ENCODE measurements around the gene LRRC28.

The LRRC28 gene

DNA sequence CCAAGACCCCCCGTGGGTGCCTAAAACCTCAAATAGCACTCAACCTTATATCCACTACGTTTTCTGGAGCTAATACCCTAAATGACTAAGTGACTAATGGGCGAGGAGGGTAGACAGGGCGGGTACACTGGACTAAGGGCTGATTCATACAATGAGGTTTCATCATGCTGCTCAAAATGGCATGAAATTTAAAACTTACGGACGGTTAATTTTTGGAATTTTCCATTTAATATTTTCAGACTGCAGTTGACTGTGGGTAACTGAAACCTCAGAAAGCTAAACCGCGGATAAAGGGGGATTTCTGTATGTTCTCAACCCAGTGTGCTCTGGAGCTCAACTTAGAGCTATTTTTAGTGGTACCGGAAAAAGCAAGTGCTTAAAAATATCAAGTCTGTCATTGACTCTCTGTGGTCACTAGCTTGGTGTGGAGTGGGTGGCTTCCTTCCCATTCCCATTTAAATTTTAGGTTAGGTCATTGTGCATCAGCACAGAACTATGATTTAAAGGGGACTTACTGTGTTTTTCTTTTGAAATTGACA is 72.9 kb downstream of the LRRC28 start:
- intact Hi-C loops (cut with DNase I; ENCODE audit: low total_unique reads), result no loop called here

DNA sequence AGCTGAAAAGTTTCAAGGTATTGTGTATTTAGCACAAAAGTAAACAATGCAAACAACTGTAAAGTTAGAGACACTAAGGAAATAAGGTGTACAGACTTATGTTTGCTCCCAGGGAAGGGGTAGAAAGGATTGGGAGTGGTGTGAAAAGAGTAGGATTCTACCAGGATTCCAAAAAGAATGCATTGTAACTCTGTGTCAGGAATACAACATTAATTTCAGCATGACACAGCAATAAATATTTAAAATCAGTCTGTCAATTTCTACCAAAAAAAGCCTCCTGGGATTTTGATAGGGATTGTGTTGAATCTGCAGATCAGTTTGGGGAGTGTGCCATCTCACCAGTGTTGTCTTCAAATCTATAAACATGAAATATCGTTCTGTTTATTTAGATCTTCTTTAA is 73.4 kb downstream of the LRRC28 start:
- peak overlapping the region; percentile 73 for H3K27ac ChIP-seq
- peaks cover 0 to 32% (median 6%) of the 10 kb centered on the region in 4 donors for H3K4me1 ChIP-seq
- peak overlapping the region; percentile 19 to 38 for H3K4me3 ChIP-seq
- no peak for DNase-seq
- no peaks in the 10 kb centered on the region for H3K36me3 ChIP-seq
- no peaks in the 10 kb centered on the region for H3K27me3 ChIP-seq
- TF ChIP-seq, protein P1, sequence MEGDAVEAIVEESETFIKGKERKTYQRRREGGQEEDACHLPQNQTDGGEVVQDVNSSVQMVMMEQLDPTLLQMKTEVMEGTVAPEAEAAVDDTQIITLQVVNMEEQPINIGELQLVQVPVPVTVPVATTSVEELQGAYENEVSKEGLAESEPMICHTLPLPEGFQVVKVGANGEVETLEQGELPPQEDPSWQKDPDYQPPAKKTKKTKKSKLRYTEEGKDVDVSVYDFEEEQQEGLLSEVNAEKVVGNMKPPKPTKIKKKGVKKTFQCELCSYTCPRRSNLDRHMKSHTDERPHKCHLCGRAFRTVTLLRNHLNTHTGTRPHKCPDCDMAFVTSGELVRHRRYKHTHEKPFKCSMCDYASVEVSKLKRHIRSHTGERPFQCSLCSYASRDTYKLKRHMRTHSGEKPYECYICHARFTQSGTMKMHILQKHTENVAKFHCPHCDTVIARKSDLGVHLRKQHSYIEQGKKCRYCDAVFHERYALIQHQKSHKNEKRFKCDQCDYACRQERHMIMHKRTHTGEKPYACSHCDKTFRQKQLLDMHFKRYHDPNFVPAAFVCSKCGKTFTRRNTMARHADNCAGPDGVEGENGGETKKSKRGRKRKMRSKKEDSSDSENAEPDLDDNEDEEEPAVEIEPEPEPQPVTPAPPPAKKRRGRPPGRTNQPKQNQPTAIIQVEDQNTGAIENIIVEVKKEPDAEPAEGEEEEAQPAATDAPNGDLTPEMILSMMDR (IDR thresholded peaks at IDR 0.05), result no peak
- intact Hi-C loops (cut with DNase I; ENCODE audit: low total_unique reads), result no loop called here
- no peaks in the 10 kb centered on the region for H3K9me3 ChIP-seq

More for the DNA sequence above, 72.9 kb downstream of the LRRC28 start:
- Histone ChIP-seq H3K4me1 (peaks cover 0 to 32% (median 6%) of the 10 kb centered on the region in 4 donors), H3K9me3 (no peaks in the 10 kb centered on the region), H3K27ac (peak overlapping the region; percentile 73), H3K27me3 (no peaks in the 10 kb centered on the region), H3K4me3 (peak overlapping the region; percentile 19 to 38), H3K36me3 (no peaks in the 10 kb centered on the region)
- TF ChIP-seq, protein P1 (IDR thresholded peaks at IDR 0.05), result no peak
- peak; percentile 36 to 72 for DNase-seq

DNA sequence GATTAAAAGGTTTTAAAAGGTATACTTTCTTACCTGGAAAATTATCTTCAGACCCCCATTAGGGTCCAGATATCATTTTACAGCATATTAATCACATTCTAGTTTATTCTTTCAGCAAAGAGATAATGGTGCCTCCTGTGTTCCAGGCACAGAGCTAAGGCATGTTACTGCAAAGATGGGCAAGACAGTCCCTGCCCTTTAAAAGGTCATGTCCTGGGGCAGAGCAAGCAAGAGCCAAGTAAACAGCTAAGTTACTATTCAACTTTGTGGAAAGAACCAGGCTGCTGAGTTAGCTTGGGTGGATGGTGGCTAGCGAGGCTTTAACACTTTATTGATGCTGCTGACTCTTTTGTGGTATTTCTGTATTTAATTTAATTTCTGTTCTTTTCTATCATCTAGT is 75.0 kb downstream of the LRRC28 start:
- intact Hi-C loops (cut with DNase I; ENCODE audit: low total_unique reads), result no loop called here
- Histone ChIP-seq H3K9me3 (no peaks in the 10 kb centered on the region), H3K4me3 (no peak overlapping the region), H3K4me1 (peaks cover 0 to 29% (median 3%) of the 10 kb centered on the region in 4 donors), H3K36me3 (no peaks in the 10 kb centered on the region), H3K27ac (no peak overlapping the region), H3K27me3 (no peaks in the 10 kb centered on the region)
- DNase-seq, result no peak
- TF ChIP-seq, protein P1 (IDR thresholded peaks at IDR 0.05), result no peak

DNA sequence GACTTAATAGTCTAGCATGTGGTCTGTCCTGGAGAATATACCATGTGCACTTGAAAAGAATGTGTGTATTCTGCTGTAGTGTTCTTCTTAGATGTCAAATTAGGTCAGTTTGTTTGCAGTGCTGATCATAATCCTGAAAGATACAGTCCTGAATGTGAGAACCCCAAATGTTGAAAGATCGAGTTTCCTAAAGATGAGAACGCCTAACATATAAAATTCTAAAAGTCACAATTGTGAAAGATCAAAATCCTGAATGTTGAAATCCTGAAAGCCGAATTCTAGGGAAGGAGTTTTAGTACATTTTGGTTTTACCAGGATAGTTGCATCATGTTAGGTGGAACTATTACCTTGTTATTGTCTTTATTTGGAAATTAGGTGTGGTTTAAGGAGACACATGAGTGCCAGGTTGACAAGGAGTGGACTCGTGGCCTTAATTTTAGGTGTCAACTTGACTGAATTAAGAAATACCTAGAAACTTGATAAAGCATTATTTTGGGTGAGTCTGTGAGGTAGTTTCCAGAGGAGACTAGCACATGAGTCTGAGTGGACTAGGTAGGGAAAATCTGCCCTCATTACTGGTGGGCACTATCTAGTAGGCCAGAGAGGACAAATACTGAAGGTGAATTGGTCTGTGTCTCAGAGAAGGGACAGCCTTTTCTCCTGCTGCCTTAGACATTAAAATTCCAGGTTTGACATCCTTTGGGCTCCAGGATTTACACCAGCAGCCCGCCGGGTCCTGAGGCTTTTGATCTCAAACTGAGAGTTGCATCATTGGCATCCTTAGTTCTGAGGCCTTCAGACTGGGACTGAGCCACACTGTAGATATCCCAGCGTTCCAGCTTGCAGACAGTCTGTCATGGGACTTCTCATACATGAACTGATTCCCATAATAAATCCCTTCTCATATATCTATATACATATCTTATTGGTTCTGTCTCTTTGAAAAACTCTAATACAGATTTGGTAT is 77.1 kb downstream of the LRRC28 start:
- Histone ChIP-seq H3K36me3 (no peaks in the 10 kb centered on the region), H3K9me3 (no peaks in the 10 kb centered on the region), H3K4me1 (peaks cover 0 to 19% (median 3%) of the 10 kb centered on the region in 4 donors), H3K27ac (no peak overlapping the region), H3K27me3 (no peaks in the 10 kb centered on the region), H3K4me3 (no peak overlapping the region)
- TF ChIP-seq, protein P1 (IDR thresholded peaks at IDR 0.05), result no peak
- no peak for DNase-seq
- intact Hi-C loops (cut with DNase I; ENCODE audit: low total_unique reads), result no loop called here

DNA sequence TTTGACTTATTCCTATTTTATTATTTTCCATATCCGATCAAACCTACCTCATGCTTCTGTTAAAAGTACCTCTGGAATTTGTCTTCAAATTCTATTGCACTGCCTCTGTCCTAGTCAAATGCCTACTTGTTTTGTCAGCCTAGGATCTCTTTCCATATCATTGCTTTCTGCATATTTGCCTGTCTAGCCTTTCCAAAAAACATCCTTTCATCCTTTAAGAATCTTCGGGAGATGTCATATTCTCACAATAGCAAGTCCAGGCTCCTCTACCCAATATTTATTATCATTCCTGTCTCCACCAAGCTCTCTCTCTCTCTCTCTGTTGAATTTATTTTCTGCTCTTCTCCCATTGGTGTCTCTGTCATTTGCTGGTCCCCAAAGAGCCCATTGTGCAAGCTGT is 80.1 kb downstream of the LRRC28 start:
- no peak overlapping the region for H3K4me3 ChIP-seq
- TF ChIP-seq, protein P1 (IDR thresholded peaks at IDR 0.05), result no peak
- no peaks in the 10 kb centered on the region for H3K27me3 ChIP-seq
- intact Hi-C loops (cut with DNase I; ENCODE audit: low total_unique reads), result no loop called here
- DNase-seq, result no peak
- H3K36me3 ChIP-seq, result peaks cover 0 to 6% (median 4%) of the 10 kb centered on the region in 3 donors
- H3K9me3 ChIP-seq, result no peaks in the 10 kb centered on the region
- no peak overlapping the region for H3K27ac ChIP-seq
- peaks cover 0 to 2% (median 0%) of the 10 kb centered on the region in 4 donors for H3K4me1 ChIP-seq

All from tibial artery (tissue), 4 donors.